C4-2B (cell line): ENCODE results near the gene DCAF5.

Source experiments
- ZFX ChIP-seq: fragments of 450-650 bp; IDR thresholded peaks from 2 replicates; pipeline ENCODE4 v1.6.1; 2017
- TF ChIP-seq, protein P1 (sequence below): fragments of 450-650 bp; conservative IDR thresholded peaks from 2 replicates; pipeline ENCODE4 v1.5.1; 2017; ENCODE audit warnings: mild to moderate bottlenecking

DNA sequence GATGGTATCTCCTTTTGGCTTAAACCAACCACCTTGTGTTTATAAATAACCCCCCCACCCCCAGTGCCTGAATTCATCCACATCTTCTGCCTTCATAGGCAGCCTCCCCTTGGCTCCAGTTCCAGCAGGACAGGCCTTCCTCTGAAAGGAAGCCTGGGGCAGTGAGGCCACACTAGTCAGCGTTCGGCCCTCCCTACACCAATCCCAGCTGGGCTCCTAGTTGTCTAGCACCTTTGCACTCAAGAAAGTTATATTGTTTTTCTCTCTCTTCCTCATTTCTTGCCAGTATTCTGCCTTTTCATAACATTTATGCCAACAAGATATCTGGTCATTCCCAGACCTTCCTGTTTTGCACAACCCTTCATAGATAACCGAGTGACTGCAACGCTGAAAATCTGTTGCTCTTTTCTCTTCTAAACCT, 100.7 kb downstream of the DCAF5 start:
- TF ChIP-seq, protein P1, sequence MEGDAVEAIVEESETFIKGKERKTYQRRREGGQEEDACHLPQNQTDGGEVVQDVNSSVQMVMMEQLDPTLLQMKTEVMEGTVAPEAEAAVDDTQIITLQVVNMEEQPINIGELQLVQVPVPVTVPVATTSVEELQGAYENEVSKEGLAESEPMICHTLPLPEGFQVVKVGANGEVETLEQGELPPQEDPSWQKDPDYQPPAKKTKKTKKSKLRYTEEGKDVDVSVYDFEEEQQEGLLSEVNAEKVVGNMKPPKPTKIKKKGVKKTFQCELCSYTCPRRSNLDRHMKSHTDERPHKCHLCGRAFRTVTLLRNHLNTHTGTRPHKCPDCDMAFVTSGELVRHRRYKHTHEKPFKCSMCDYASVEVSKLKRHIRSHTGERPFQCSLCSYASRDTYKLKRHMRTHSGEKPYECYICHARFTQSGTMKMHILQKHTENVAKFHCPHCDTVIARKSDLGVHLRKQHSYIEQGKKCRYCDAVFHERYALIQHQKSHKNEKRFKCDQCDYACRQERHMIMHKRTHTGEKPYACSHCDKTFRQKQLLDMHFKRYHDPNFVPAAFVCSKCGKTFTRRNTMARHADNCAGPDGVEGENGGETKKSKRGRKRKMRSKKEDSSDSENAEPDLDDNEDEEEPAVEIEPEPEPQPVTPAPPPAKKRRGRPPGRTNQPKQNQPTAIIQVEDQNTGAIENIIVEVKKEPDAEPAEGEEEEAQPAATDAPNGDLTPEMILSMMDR: no peak
- TF ChIP-seq ZFX: no peak
